Muscle of arm (tissue), 12 donors: ENCODE data around the gene CLMN. TPM values are rescaled to one million over a fixed set of nuclear protein-coding genes. Genes with fewer than 3 reads are reported as not detected.

ENCODE experiments used
- DNase-seq: peaks from one replicate; pipeline ENCODE4 v3.0.0-alpha.2; 2013
- polyA plus RNA-seq, 12 donors: library from polyadenylated mRNA; unstranded; fragments of 120-200 nt; gene quantifications; one replicate each; pipeline ENCODE4 v1.2.1, GENCODE V29; 2013; ENCODE audit not compliant: insufficient read length in 12 of 12

CLMN gene
- polyA plus RNA-seq, 12 donors, result 2.5 to 21.6 (median 3.5) TPM; not detected in 1

DNA sequence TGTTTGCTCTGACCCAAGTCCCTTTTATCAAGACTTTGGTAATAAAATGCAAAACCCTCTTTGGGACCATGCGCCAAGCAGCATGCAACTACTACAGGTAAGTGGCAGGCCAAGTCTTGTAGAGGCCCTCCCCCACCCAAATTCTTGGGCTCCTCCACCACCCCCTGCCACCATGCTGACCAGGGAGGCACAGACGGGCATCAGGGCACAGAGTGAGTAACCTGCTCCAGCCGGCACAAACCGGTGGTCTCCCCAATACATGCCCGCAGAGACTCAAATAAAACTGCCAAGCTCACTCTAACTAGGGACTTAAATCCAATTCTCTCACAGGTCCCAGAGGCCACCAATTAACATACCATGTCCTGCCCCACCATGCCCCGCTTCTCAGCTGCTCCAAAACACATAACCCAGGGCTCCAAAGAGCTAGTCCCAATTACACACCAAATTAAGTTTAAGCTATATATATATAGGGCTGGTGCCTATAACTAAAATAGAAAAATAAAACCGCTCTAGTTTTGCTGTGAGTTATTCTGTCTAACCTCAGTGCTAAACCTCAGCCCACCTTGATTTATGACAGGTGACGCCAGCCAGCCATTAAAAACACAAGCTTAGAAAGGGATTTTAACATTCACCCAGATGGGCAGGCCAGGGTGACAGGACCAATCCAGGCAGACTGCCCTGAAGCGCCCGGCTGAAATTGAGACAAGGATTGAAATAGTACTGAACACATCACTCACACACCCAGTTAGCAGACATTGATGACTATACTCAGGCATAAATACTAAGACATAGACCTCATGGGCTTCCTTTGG, 81.0 kb downstream of the CLMN start:
- DNase-seq, result no peak

DNA sequence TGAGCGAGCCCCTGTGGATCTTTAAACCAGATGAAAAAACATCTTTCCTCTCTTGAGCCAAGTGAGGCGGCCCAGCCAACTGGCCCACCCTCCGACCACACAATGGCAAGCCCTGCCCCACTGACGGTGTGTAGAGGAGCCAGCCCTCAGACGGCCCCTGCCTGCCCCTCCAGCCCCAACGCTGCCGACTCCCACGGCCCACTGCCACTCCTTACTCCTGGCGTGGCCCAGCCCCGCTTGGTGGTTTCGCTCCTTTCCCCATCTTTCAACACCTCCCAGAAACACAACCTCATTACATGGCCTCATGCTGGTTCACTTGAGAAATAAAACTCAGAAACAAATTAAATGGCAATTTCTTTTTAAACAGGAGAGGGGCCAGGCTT, 81.8 kb downstream of the CLMN start:
- DNase-seq, result peak; percentile 35

GRCh38 chr14:95237121-95237957, 82.4 kb downstream of the CLMN start:
- DNase-seq, result no peak

GRCh38 chr14:95236221-95236620, 83.5 kb downstream of the CLMN start:
- DNase-seq, result no peak

DNA sequence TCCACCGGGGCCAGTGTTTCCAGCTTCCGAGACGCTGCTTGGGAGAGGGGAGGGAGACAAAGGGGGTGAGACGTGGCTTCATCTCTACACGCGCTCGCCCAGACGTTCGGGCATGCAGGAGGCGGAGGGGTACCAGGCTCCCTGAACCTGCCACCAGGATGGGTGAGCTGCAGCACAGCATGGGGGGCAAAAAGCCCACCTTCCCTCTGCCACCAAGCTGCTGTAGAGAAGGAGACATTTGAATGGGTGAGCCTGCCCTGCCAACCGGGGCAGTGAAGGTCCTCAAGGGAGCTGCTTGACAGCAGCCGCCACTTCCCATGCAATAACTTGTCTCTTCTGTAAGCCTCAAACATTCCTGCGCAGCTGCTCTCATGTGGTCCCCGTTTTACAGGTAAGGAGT, 83.9 kb downstream of the CLMN start:
- no peak for DNase-seq

DNA sequence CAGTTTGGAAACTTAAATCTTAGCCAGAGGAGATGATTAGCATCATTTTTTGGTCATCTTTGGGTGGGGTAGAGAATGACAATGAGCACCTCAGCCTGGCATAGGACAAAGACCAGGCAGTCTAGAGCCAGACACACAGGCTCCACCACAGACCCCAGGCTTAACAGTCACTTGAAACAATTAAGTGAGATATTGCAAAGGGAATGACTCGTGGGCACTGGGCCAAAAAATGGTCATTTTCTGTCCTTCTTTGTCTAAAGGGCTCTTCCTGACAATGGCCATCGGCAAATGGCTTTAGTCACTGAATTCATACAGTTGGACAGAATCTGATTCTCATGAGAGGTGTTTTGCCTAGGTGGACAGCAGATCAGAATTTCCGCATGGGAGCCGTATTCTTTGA, 84.4 kb downstream of the CLMN start:
- DNase-seq, result no peak

GRCh38 chr14:95234426-95234825, 85.3 kb downstream of the CLMN start:
- no peak for DNase-seq

- no peak for DNase-seq
These were observed 85.9 kb downstream of the CLMN start for GRCh38 chr14:95233702-95234241.

DNA sequence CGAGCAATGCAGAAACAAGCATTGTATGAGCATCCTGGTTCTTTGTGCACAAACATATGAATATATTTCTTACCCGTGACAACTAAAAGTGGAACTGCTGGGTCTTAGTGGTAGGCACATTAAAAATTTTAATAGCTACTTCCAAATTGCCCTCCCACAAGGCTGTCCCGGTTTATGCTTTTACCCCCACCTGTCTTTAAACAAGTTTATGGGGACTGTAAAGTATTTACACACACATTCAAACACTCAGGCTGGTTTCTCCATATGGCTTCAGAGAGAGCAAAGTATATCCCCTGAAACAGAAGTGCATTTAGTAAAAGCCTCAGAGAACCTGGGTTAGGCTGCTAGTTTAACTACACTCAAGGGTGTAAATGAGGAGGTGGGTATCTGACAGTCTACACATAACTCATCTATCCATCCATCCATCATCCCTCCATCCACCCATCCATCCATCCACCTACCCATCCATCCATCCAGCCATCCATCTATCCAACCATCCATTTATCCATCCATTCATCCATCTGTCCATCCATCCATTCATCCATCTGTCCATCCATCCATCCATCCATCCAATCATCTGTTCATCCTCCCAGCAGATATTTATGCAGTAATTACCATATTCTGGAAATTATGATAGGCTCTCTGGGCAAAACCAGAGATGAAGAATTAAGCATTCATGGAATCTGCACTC, 86.7 kb downstream of the CLMN start:
- DNase-seq, result no peak

GRCh38 chr14:95231966-95232633, 87.6 kb downstream of the CLMN start:
- DNase-seq, result peak; percentile 56

DNA sequence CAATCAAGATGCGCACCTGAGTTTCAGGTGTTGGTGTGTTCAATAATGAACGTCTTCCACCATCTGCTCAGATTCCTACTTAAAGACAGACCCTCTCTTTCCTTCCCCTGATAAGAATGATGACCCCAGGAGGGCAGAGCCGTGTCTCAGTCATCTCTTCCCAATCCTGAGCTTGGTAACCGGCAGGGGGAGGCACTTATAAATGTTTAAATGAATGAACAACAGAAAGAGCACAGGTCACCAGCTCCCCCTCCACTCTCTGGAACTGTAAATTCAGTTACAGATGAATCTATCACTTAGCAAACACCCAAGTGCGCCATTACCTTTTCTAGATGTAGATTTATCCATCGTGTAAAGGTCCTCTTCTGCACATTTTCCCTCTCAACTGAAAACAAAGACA, 90.0 kb downstream of the CLMN start:
- DNase-seq, result no peak

- DNase-seq, result no peak
These were observed 91.5 kb downstream of the CLMN start for GRCh38 chr14:95228240-95228639.

DNA sequence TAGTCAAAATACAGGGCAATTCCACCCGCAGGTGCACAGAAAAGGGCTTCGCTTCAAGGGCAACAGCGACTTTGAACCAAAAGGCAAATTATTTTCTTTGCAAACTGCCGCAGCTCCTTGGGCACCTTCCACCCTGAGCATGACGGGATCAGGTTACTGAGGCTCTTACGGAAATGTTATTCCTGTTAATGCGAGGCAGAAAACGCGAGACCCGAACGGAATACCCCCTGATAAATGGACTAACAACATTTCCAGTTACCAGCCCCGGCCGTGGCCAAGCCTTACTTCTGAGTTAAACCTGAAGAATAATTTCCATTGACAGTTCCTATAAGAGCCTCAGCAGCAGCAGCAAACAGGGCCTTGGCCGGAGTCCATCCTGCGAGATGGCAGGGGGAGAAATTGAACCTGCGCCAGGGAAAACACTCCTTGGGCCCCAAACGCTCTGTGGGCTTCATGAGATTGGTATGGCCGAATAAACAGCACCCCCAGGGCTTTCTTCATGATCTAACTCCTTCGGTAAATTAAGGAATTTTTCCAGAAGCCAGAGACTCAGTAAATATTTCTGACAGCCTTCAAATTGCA, 92.3 kb downstream of the CLMN start:
- DNase-seq, result no peak

DNA sequence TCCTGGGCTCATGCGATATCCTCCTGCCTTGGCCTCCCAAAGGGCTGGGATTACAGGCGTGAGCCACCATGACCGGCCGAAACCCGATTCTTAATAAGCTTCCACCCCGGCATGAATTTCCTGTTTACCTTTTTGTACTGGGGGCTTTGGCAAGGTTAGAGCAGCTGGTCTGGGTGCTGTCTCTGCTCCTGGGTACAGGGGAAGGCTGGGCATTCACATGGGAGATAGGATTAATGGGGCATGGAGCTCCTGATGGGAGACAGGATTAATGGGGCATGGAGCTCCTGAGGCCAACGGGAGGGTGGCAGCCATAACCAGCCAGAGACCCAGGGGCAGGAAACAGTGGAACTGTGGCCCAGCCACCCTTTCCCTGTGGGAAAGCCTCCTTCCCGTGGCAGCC, 92.9 kb downstream of the CLMN start:
- DNase-seq, result no peak

DNA sequence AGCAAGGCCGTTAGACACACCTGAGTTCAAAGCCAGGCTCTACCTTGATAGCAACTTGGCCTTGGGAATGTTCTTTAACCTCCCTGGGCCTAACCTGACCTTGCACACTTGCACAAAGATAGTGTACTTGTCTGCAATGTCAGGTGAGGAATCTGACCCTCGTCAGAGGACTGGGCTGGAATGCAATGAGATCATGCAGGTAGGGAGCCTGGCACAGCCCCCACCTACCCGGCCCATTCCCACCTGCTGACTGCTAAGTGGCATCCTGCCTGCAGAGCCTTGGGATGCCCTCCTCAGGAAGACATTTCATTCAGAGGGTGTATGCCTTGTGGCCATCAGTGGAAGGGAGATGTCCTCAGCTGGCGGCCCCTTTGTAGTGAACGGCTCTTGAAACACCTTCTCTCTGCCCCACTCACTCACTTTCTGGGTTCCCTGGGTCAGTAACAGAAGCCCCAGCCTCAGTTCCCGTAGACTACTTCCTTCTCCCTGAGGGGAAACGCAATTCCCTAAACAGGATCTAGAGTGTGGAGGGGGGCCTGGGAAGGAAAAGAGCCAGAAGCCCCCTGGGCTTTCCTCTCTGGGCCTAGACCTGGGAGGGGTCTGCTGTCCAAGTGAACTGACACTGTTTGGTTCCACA, 94.3 kb downstream of the CLMN start:
- no peak for DNase-seq

- DNase-seq, result no peak
These were observed 96.8 kb downstream of the CLMN start for GRCh38 chr14:95222870-95223398.

GRCh38 chr14:95222151-95222631, 97.5 kb downstream of the CLMN start:
- DNase-seq, result peak; percentile 79

- DNase-seq, result peak; percentile 31
These were observed 98.2 kb downstream of the CLMN start for GRCh38 chr14:95221531-95221930.

GRCh38 chr14:95220663-95221231, 99.0 kb downstream of the CLMN start:
- no peak for DNase-seq
